HG03139 (cell line): ENCODE results near the gene DAZAP1.
A peak's percentile ranks its signal among the peaks of the same experiment; 100 is the strongest.

Experiments used
- ATAC-seq: cut with Tn5 transposase; IDR thresholded peaks from one replicate; pipeline ENCODE4 v1.9.1; 2021; ENCODE audit not compliant: unreplicated experiment

The DAZAP1 gene

GRCh38 chr19:1407528-1408299 lies at the start of gene DAZAP1:
Gene DAZAP1, plus strand, starts transcription at chr19:1407586. Its CDS starts 188 bp downstream, at chr19:1407774.
- ATAC-seq: peak; percentile 23

- ATAC-seq: no peak
Observed at GRCh38 chr19:1360126-1360817, 47.1 kb upstream of the DAZAP1 start.

DNA sequence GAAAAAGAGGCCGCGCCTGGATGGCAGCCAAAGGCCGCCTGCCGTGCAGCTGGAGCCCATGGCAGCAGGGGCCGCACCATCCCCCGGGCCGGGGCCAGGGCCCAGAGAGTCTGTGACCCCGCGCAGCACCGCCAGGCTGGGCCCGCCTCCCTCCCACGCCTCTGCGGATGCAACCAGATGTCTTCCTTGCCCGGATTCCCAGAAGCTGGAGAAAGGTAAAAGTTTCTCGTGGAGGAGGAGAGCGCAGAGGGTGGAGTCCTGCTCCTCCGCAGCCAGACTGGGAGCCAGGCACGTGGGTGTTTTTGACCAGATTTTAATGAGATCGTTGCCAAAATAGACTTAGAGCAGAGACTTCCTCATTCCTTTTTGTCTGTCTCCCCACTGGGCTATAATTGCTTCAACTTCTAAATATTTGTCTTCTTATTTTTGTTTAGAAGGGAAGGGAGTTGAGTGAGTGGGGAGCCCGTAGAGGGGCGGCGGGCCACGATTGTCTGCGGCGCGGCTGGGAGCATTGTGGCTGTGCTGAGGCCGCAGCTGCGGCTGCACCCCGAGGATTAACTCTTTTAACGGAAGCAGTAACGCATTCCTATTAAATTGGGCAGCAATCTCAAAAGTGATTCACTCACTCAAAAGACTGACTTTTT lies 46.4 kb upstream of the DAZAP1 start:
- ATAC-seq: no peak

DNA sequence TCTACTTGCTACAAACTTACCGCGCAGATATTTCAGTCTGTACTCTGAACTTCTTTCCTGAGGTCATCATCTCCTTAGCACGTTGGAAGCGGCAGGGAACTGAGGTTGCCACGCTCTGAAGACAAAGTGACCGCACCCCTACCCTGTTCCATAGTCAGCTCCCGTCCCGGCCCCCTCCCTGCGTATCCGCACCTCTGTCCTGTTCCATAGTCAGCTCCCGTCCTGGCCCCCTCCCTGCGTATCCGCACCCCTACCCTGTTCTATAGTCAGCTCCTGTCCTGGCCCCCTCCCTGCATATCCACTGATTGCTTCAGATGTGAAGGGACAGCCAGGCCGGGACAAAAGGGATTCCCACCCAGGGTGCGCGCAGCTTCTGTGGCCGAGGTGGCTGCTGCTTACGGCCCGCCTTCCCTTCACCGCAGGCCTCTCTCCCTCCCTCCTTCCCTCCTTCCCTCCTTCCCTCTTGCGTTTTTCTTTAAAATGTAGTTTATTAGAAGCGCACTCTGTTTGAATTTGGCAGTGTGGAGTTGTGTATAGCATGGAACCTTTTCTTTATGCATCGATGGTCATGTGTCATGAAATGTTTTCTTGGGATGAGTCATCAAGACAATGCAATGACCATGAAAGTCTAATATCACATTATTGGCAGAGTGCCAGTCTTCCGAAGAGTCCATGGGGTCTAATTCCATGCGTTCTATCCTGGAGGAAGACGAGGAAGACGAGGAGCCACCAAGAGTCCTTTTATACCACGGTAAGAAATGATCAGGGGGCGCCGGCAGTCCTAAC lies 45.6 kb upstream of the DAZAP1 start:
- no peak for ATAC-seq

GRCh38 chr19:1362387-1363257 lies 44.8 kb upstream of the DAZAP1 start:
- no peak for ATAC-seq

DNA sequence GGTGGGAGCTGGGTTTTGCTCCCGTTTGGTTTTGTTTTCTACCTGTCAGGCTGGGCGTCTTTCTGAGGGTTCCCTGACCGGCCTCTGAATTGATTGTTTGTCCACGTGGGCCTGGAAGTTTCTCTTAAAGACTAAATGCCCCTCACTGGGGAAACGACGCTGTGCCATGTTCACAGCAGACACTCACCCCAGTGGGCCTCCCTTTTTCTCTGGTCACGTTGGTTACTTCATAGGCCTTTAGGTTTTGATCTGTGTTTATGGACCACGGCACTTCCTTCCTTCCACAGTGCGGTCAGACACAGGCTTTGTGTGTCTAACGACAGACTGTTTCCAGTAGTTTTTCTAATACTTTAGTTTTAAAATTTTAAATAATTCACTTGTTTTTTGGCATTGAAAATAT lies 43.8 kb upstream of the DAZAP1 start:
- ATAC-seq: no peak

GRCh38 chr19:1364070-1364704 lies 43.2 kb upstream of the DAZAP1 start:
- no peak for ATAC-seq

DNA sequence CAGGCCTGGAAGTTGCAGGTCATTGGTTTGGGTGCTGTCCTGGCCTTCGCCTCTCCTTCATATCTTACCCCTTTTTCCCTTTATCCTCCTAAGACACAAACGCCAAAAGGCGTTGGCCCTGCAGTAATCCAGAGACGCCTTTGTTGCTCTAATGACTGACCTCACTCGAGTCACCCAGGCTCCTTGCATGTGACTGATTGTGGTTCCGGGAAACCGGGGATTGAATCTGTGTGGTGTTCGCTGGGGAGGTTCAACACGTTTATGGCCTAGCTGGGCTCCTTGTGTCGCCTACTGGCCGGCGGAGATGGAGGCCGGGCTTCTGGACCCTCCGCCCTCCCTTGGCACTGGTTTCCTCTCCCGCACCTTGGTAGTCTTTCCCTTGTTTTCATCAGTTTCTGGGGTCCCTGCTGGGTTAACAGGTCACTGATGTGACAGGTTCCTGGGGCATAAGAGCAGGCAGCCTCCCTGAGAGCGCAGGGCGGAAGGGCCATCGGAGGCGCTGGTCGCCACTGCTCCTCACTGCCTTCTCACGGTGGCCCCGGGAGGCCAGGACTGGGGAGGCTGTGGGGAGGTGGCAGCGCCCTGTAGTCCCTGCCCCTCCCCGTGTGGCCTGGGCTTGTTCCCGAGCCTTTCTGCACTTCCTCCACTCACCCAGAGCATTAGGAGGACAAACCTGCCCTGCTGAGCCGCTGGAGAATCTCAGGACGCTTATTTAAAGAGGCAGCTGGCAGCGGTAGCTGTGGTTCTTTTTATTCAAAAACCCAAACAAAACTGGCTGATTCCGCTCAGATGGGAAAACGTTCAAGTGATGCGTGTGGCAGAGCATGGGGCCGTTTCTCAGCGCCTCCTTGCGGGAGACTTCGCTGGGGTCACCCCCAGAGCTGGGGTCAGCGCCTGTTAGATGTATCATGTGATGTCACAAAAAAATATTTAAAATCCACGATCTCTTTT lies 41.8 kb upstream of the DAZAP1 start:
- no peak for ATAC-seq

GRCh38 chr19:1366296-1366695 lies 41.1 kb upstream of the DAZAP1 start:
- ATAC-seq: no peak

DNA sequence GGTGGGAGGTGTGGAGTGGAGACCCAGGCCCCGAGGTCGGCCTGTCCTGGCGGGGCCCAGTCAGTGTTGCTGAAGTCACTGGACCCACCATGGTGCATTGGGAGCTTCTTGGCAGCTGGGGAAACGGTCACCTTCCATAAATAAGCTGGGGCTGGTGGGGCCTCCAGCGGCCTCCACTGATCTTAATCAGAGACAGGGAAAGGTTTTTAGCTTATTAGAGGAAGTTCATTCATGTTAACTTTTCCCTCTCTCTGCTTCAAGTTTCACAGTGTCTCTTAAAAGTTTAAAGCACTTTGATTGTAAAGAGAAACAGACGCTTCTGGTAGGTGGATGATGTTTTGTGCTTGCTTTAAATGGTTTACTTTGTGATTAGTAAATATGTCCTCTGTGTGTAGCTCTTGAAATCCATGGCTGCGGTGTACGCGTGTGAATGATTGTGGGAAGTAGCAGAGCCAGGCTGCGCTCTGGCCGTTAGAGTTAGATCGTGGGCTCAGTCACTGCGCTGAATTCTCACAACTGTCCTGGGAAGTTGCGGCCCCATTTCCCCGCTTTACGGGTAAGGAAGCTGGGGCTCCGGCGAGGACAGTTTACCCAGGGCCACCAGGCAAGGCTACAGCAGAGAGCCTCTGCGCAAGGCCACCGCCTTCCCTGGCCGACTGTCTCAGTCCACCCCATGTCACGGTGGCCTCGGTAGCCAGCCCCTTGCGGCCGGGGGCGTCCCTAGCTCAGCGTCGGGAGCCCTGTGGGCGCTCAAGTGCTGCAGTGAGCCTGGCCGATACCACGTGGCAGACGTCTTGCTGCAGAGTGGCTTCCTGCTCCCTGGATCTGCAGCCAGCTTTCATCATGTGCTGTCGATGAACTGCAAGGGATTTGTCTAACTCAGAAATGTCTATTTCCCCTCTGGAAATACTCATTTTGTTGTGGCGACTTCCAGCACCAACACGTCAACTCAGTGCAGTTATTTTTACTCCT lies 40.2 kb upstream of the DAZAP1 start:
- ATAC-seq: no peak

- ATAC-seq: no peak
Observed at GRCh38 chr19:1369214-1369805, 38.1 kb upstream of the DAZAP1 start.

DNA sequence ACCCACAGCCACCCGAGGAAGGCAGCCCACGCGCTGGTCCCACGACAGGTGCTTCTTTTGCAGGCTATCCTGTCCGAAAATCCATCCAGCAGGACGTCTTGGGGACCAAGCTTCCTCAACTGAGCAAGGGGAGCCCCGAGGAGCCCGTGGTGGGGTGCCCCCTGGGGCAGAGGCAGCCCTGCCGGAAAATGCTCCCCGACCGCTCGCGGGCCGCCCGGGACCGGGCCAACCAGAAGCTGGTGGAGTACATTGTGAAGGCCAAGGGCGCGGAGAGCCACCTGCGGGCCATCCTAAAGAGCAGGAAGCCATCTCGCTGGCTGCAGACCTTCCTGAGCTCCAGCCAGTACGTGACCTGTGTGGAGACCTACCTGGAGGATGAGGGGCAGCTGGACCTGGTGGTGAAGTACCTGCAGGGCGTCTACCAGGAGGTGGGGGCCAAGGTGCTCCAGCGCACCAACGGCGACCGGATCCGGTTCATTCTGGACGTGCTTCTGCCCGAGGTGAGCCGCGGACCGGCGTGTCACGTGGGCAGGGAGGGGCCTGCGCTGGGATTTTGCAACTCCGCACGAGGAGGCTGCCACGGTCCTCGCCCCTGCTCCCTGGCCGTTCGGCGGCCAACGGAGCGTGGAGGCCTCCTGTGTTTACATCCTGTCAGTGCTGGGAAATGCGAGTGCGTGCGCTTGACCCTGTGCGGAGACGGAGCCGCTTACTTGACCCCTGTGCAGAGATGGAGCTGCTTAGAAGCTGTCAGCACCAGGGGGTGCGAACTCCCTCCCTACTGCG lies 36.6 kb upstream of the DAZAP1 start:
- ATAC-seq: no peak

DNA sequence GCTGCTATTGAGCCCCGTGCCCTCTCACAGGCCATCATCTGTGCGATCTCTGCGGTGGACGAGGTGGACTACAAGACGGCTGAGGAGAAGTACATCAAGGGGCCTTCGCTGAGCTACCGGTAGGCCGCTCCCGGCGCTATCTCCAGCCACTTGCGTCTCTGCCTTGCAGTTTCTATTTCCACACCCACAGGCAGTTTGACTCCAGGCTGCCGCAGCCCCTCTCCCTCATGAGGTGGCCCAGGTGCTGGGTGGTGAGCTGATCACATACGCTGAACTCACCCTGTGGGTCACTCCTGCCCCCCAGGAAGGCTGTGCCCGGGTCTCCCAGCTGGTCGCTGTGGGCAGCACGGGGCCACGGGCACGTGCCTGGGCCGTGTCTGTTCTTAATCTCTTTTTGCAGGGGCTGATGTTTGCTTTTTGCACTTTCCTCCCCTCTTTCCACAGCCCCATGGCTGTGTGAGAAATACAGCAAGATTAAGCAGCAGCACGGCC lies 34.3 kb upstream of the DAZAP1 start:
- ATAC-seq: no peak

DNA sequence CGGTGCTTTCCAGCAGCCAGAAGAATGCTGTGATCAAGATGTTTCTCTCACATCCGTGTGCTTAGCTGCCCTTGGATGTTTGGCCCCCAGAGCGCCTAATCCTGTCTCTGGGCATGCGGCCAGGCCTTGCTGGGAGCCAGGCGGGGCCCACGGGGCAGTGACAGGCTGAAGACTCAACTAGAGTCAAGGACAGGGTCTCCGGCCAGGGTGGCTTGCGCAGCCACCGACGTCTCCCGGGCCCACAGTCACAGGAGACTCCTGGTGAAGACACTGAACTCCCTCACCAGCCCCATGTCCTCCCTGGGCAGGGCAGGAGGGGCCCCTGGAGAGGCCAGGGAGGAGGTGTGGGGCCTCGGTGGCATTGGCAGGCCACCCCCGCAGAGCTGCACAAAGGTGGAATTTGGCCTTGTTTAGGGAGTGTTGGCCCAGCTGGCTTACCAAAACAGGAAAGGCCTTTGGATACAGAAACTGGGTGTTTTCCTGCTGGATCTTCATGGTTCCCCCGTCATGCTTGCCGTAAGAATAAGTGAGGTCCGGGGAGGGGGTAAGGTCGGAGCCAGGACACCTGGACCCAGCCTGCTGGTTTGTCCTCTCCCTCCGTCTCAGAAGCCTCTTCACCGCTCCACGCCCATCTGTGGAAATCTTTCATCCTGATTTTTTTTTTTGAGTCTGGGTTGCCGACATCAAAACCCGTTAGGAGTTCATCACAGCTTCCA lies 33.7 kb upstream of the DAZAP1 start:
- no peak for ATAC-seq

DNA sequence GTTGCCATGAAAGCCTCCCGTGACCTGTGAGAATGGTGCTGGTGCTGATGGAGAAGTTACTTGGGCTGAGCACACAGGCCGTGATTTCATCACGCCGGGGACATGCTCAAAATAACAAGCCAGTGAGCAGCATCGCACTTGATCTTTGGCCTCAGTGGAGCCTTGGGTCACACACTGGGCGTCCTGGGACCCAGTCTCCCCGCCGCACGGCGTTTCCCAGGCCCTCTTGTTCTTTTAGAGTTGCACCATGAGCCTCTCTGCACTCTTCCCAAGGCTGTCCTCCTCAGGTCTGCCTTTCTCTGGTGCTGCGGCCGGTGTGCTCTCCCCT lies 33.2 kb upstream of the DAZAP1 start:
- ATAC-seq: no peak

- no peak for ATAC-seq
Observed at GRCh38 chr19:1376415-1376805, 31.0 kb upstream of the DAZAP1 start.
